ENCODE results near the gene AGMO. TPM values are rescaled to one million over a fixed set of nuclear protein-coding genes. Genes with fewer than 3 reads are reported as not detected.

The AGMO gene
- total RNA-seq, 1 experiment from 2014 or later, result 0.11 TPM

DNA sequence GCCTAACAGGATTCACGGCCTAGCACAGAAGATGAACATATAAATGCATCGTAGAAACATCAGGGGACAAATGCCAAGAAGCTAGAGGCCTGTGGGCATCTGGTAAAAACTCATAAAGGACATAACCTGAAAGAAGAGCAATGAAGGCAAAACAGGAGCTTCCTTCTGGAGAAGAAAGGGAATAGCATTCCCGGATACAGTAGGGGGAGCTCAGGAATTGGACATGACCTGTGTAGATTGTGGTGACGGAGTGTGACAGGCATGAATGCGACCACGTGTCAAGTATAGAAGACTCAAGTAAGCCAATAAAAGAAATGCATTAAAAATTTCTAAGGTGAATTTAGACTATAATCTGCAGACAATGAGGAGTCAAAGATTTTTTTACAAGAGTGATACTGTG lies 270.1 kb downstream of the AGMO start:
- H3K36me3 ChIP-seq (ENCODE audit: low read depth, low read length), result no peaks in the 10 kb centered on the region
- H3K4me1 ChIP-seq (ENCODE audit: insufficient read depth, low read length), result no peaks in the 10 kb centered on the region
- ATAC-seq, result peak; percentile 46; the same call in 1 of the 2 replicates
- no peaks in the 10 kb centered on the region for H4K20me1 ChIP-seq (ENCODE audit: low read length)
- no peak overlapping the region for H3K27ac ChIP-seq (ENCODE audit: low read length)
- H3K4me3 ChIP-seq (ENCODE audit: low read length), result no peak overlapping the region
- H3K27me3 ChIP-seq (ENCODE audit: low read length), result no peaks in the 10 kb centered on the region
- no peak overlapping the region for H2AFZ ChIP-seq (ENCODE audit: low read length)
- no peak for DNase-seq
- ChIA-PET CTCF (interaction anchor here (0.6 to 0.7 kb wide), 2 partner anchors 339 to 574 kb away, joined by 3 read pairs; no protein-coding TSS in a partner anchor), POLR2A (ENCODE audit: unreplicated experiment) (no interaction called here)
- BruUV-seq (replicated peaks), result no TSS peak
- no peaks in the 10 kb centered on the region for H3K9me3 ChIP-seq (ENCODE audit: low read length)
- H3K9me2 ChIP-seq (replicated peaks; ENCODE audit: low read length), result no peaks in the 10 kb centered on the region
- no peaks in the 10 kb centered on the region for H3K79me2 ChIP-seq (ENCODE audit: low read length)
- intact Hi-C loops (cut with micrococcal nuclease), result loop anchor here (10.0 kb wide), 1 partner anchor 597 kb away; no protein-coding TSS in a partner anchor
- no peaks in the 10 kb centered on the region for H3F3A ChIP-seq (ENCODE audit: low read length, unreplicated experiment)
- no peak overlapping the region for H3K4me2 ChIP-seq (ENCODE audit: low read length)
- TF ChIP-seq, protein P1, sequence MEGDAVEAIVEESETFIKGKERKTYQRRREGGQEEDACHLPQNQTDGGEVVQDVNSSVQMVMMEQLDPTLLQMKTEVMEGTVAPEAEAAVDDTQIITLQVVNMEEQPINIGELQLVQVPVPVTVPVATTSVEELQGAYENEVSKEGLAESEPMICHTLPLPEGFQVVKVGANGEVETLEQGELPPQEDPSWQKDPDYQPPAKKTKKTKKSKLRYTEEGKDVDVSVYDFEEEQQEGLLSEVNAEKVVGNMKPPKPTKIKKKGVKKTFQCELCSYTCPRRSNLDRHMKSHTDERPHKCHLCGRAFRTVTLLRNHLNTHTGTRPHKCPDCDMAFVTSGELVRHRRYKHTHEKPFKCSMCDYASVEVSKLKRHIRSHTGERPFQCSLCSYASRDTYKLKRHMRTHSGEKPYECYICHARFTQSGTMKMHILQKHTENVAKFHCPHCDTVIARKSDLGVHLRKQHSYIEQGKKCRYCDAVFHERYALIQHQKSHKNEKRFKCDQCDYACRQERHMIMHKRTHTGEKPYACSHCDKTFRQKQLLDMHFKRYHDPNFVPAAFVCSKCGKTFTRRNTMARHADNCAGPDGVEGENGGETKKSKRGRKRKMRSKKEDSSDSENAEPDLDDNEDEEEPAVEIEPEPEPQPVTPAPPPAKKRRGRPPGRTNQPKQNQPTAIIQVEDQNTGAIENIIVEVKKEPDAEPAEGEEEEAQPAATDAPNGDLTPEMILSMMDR (conservative IDR thresholded peaks at IDR 0.05; ENCODE audit: low read depth, low read length), result no peak
- TF ChIP-seq EZH2phosphoT487 (IDR thresholded peaks at IDR 0.05; ENCODE audit: borderline replicate concordance, low read length) (no peak), EZH2 (IDR thresholded peaks at IDR 0.05; ENCODE audit: low read length, unreplicated experiment) (no peak)
- no peak overlapping the region for H3K9ac ChIP-seq (ENCODE audit: low read length)

DNA sequence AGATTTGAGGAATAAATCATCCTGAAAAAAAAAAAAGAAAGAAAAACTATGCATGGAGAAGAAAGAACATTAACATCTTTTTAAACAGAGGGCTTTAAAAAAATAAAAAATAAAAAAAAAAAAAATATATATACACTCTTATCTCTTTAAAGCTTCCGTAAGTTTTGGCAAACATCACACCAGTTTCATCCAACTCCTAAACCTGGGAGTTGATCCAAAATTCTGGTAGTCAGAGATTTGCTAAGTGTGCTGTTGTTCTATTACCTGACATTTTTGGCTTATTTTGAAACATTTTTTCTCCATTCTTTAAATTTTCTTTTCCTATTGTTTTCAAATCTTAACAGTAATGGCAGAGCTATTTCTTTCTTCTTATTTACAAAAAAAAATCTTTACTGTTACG lies 273.1 kb downstream of the AGMO start:
- Histone ChIP-seq H3K4me2 (ENCODE audit: low read length) (no peak overlapping the region), H3K36me3 (ENCODE audit: low read depth, low read length) (no peaks in the 10 kb centered on the region), H3K4me3 (ENCODE audit: low read length) (no peak overlapping the region), H3K9ac (ENCODE audit: low read length) (no peak overlapping the region), H3K27me3 (ENCODE audit: low read length) (no peaks in the 10 kb centered on the region), H3K27ac (ENCODE audit: low read length) (no peak overlapping the region), H3K4me1 (ENCODE audit: insufficient read depth, low read length) (no peaks in the 10 kb centered on the region), H2AFZ (ENCODE audit: low read length) (no peak overlapping the region), H3K79me2 (ENCODE audit: low read length) (no peaks in the 10 kb centered on the region), H3K9me2 (replicated peaks; ENCODE audit: low read length) (no peaks in the 10 kb centered on the region), H4K20me1 (ENCODE audit: low read length) (no peaks in the 10 kb centered on the region), H3K9me3 (ENCODE audit: low read length) (no peaks in the 10 kb centered on the region), H3F3A (ENCODE audit: low read length, unreplicated experiment) (no peaks in the 10 kb centered on the region)
- BruUV-seq (replicated peaks), result no TSS peak
- TF ChIP-seq, protein P1 (conservative IDR thresholded peaks at IDR 0.05; ENCODE audit: low read depth, low read length), result no peak
- TF ChIP-seq EZH2phosphoT487 (IDR thresholded peaks at IDR 0.05; ENCODE audit: borderline replicate concordance, low read length) (no peak), EZH2 (IDR thresholded peaks at IDR 0.05; ENCODE audit: low read length, unreplicated experiment) (no peak)
- ATAC-seq (no peak), DNase-seq (no peak)
- intact Hi-C loops (cut with micrococcal nuclease), result no loop called here
- CTCF ChIA-PET, result no interaction called here
- POLR2A ChIA-PET (ENCODE audit: unreplicated experiment), result interaction anchor here (0.6 kb wide), 1 partner anchor 92 kb away, joined by 3 read pairs; no protein-coding TSS in a partner anchor

DNA sequence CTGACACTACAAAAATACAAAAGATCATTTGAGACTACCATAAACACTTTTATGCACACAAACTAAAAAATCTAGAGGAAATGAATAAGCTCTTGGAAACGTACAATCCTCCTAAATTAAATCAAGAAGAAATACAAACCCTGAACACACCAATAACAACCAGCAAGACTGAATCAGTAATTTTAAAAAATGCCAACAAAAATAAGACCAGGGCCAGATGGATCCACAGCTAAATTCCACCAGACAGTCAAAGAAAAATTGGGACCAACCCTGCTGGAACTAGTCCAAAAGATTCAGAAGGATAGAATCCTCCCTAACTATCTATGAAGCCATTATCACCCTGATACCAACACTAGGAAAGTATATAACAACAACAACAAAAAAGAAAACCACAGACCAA lies 277.4 kb downstream of the AGMO start:
- Histone ChIP-seq H3K79me2 (ENCODE audit: low read length) (no peaks in the 10 kb centered on the region), H3F3A (ENCODE audit: low read length, unreplicated experiment) (no peaks in the 10 kb centered on the region), H2AFZ (ENCODE audit: low read length) (no peak overlapping the region), H3K4me1 (ENCODE audit: insufficient read depth, low read length) (no peaks in the 10 kb centered on the region), H3K9me2 (replicated peaks; ENCODE audit: low read length) (no peaks in the 10 kb centered on the region), H3K4me3 (ENCODE audit: low read length) (no peak overlapping the region), H3K9me3 (ENCODE audit: low read length) (0 out of 2 replicates have a peak, but pooled peaks cover 3% of the 10 kb centered on the region), H3K36me3 (ENCODE audit: low read depth, low read length) (no peaks in the 10 kb centered on the region), H3K27ac (ENCODE audit: low read length) (no peak overlapping the region), H3K4me2 (ENCODE audit: low read length) (no peak overlapping the region), H3K27me3 (ENCODE audit: low read length) (no peaks in the 10 kb centered on the region), H4K20me1 (ENCODE audit: low read length) (no peaks in the 10 kb centered on the region), H3K9ac (ENCODE audit: low read length) (no peak overlapping the region)
- intact Hi-C loops (cut with micrococcal nuclease), result no loop called here
- CTCF ChIA-PET, result no interaction called here
- ATAC-seq, result no peak
- BruUV-seq (replicated peaks), result no TSS peak
- DNase-seq, result no peak
- TF ChIP-seq, protein P1 (conservative IDR thresholded peaks at IDR 0.05; ENCODE audit: low read depth, low read length), result no peak
- TF ChIP-seq EZH2 (IDR thresholded peaks at IDR 0.05; ENCODE audit: low read length, unreplicated experiment) (no peak), EZH2phosphoT487 (IDR thresholded peaks at IDR 0.05; ENCODE audit: borderline replicate concordance, low read length) (no peak)
- POLR2A ChIA-PET (ENCODE audit: unreplicated experiment), result no interaction called here

All from PC-3 (cell line).